Right lobe of liver (tissue), 4 donors: Measurements from ENCODE around the gene METTL2B.
"Not testable (repeated sequence)": the region's sequence is repeated elsewhere in the genome, so short reads cannot be mapped to it uniquely, and the experiment has no call there.

Experiments
- CTCF ChIP-seq, 4 donors: fragments of 200-600 bp in 3 of 4; fragments of 450-650 bp in 1 of 4; IDR thresholded peaks; one replicate each; pipeline versions ENCODE4 v1.5.1 to v1.8.0; 2016 to 2022; ENCODE audit warnings: antibody characterized with exemption in 4 of 4, mild to moderate bottlenecking in 2 of 4
- POLR2A ChIP-seq: fragments of 450-650 bp; IDR thresholded peaks from one replicate; pipeline ENCODE4 v1.6.1; 2017; ENCODE audit warnings: antibody characterized with exemption, mild to moderate bottlenecking
- donor health status: DM: no; HTN: no; CAD: no.
- donor health status: DM: no; HTN: no; CAD: no.
- donor health status: DM: no; HTN: yes; CAD: no.

- TF ChIP-seq CTCF (IDR thresholded peaks at IDR 0.05); POLR2A: not testable (repeated sequence)
Observed at GRCh38 chr7:128515232-128515631, 38.7 kb downstream of the METTL2B start.
